Measurements from ENCODE around the gene CCDC71. TPM values are rescaled to one million over a fixed set of nuclear protein-coding genes. Genes with fewer than 3 reads are reported as not detected.

CCDC71 gene
- total RNA-seq, 2 experiments from 2014 or later = 21.8 to 22.7 TPM

Other genes with a start within 250 kb of the CCDC71 start
- 100 to 1,000 TPM; 102 to 112 TPM for gene ARIH2, start 247.5 kb downstream of the CCDC71 start, total RNA-seq
- 10 to 100 TPM; 35.2 to 39.6 TPM for gene P4HTM, start 176.1 kb downstream of the CCDC71 start, total RNA-seq
- 100 to 1,000 TPM; 134 to 140 TPM for gene WDR6, start 158.9 kb downstream of the CCDC71 start, total RNA-seq
- gene DALRD3, start 147.8 kb downstream of the CCDC71 start, total RNA-seq = 10 to 100 TPM; 24.7 to 25.4 TPM
- 10 to 100 TPM; 92.1 to 93.7 TPM for gene NDUFAF3, start 144.2 kb downstream of the CCDC71 start, total RNA-seq
- gene IMPDH2, start 136.9 kb downstream of the CCDC71 start, total RNA-seq = 100 to 1,000 TPM; 227 to 229 TPM
- gene QRICH1, start 72.3 kb downstream of the CCDC71 start, total RNA-seq = 100 to 1,000 TPM; 130 to 131 TPM
- gene QARS1, start 61.6 kb downstream of the CCDC71 start, total RNA-seq = 100 to 1,000 TPM; 250 to 294 TPM
- gene USP19, start 45.5 kb downstream of the CCDC71 start, total RNA-seq = 10 to 100 TPM; 58.0 to 60.4 TPM
- under 1 TPM in 1 of 2 experiments, not detected in 1; 0.29 TPM for gene LAMB2, start 33.3 kb downstream of the CCDC71 start, total RNA-seq
- 1 to 10 TPM in 1 of 2 experiments, under 1 TPM in 1; 0.81 to 1.2 TPM for gene KLHDC8B, start 5.3 kb upstream of the CCDC71 start, total RNA-seq
- 10 to 100 TPM; 10.4 to 11.1 TPM for gene C3orf62, start 110.9 kb upstream of the CCDC71 start, total RNA-seq
- gene USP4, start 173.7 kb upstream of the CCDC71 start, total RNA-seq = 10 to 100 TPM; 72.1 to 74.0 TPM
- 100 to 1,000 TPM; 115 to 119 TPM for gene GPX1, start 192.0 kb upstream of the CCDC71 start, total RNA-seq
- 100 to 1,000 TPM; 518 to 520 TPM for gene RHOA, start 245.6 kb upstream of the CCDC71 start, total RNA-seq
- gene TCTA, start 246.1 kb upstream of the CCDC71 start, total RNA-seq = 10 to 100 TPM; 19.6 to 25.2 TPM